GM19324 (cell line): Measurements from ENCODE around the gene IMMP2L.

Experiments
- ATAC-seq: cut with Tn5 transposase; IDR thresholded peaks from one replicate; pipeline ENCODE4 v1.9.1; 2021; ENCODE audit warnings: mild to moderate bottlenecking, moderate library complexity; ENCODE audit not compliant: unreplicated experiment, low FRiP score

The IMMP2L gene

GRCh38 chr7:111184987-111185386 is 377.3 kb downstream of the IMMP2L start:
- ATAC-seq = no peak

GRCh38 chr7:111183321-111183720 is 379.0 kb downstream of the IMMP2L start:
- ATAC-seq = no peak

DNA sequence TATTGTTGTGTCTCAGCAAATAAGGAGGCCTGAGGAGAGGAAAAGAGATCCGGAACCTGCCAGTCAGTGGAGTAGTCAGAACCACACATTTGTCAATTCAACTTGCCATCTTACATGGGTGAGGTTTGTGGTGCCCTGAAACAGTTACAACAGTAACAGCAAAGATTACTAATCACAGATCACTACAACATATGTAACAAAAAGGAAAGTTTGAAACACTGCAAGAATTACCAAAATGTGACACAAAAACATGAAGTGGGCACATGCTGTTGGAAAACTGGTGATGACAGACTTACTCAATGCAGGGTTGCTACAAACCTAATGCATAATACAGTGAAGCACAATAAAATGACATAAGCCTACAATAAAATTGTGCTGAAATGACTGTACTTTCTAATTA is 382.0 kb downstream of the IMMP2L start:
- no peak for ATAC-seq

DNA sequence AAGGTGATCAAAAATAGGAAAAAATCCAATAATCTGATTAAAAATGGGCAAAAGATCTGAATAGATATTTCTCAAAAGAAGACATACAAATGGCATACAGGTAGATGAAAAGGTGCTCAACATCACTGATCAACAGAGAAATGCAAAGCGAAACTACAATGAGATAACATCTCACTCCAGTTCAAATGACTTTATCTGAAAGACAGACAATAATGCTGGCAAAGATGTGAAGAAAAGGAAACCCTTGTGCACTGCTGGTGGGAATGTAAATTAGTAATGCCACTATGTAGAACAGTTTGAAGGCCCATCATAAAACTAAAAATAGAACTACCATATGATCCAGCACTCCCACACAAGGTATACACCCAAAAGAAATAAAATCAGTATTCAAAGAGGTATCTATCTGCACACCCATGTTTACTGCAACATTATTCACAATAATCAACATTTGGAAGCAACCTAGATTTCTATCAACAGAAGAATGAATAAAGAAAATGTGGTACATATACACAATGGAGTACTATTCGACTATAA is 386.3 kb downstream of the IMMP2L start:
- ATAC-seq = no peak

DNA sequence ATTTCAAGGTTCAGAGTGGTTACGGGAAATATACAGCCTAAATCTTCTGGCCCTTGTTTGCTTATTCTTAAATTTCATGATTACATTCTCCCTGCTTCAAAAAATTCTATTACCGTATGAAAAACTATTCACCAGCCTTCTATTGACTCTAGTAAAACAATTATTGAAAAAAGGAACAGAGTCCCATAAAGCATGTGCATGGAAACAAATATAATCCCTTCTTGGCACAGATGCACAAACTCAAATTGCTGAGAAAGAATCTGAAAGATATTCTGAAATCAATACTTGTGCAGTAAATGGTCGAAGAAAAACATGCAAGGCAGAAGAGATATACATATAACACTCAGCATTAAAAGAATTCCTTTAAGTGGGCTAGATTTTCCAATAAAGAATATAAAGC is 387.8 kb downstream of the IMMP2L start:
- no peak for ATAC-seq

DNA sequence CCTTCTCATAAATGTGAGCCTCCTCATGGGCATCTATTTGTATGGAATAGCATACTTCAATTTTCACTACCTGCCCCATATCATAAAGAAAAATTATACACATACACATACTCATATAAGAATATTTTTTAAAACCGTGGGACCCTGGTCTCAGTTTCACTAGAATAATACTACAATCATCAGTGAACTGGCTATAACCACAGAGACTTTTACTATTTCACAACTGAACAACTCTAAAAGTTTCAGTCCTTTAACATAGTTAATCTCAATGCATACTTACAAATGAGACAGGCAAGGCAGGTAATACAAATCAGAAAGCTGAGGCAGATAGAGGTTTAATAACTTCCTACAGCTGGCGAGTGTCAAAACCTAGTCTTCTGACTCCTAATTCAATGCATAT is 388.3 kb downstream of the IMMP2L start:
- ATAC-seq = no peak

DNA sequence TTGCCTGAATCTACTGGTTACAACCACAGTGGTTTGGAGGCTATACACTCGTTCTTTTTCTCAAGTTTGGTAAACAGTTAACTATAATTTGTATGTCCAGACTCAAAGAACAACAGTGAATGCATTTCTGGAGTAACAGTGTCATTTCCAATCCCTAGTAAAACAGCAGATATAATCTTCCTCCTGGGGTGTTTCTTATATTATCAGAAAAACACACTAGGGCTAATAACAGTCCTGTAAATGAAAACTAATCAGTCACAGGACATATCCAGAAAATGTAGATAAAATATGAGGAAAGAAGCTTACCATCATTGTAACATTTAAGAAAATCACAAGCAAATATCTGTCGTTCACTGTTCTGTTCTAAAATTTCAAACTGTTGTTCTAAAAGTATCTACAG is 388.8 kb downstream of the IMMP2L start:
- no peak for ATAC-seq

- no peak for ATAC-seq
Measured at GRCh38 chr7:111172564-111173257, 389.6 kb downstream of the IMMP2L start.

DNA sequence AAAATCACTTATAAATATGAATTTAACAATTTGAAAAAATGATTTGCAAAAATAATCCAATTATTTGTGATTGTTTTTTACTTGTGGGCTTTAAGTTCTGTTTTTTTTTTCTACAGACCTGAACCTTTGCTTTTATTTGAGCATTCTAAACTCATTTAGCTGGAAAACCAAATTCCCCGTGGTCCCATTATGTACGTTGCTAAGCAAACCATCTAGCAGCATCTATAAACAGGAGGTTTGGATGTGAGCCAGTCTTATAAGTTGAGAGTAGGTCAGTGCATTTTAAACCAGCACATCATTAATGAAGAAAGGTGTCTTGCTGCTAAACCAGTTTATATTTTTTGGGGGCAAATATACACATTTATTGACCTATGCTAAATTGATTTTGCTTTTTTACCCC is 394.1 kb downstream of the IMMP2L start:
- ATAC-seq = no peak

DNA sequence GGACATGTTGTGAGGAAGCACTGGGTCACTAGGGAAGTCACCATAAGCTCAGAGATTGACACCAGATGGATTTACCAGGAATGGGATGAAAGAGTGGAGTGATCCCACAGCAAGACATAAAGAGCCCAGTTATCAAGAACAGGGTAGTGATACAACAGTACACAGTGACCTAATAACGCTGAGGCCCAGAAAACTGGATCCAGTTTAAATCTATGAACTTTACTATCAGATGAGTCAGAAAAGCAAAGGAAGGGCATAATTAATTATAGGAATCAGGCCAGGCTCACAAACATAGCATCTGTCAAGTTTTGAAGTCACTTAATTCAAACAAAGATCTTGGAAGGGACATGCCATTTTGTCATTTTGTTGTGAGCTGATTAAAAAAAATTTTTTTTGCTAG is 397.9 kb downstream of the IMMP2L start:
- no peak for ATAC-seq

DNA sequence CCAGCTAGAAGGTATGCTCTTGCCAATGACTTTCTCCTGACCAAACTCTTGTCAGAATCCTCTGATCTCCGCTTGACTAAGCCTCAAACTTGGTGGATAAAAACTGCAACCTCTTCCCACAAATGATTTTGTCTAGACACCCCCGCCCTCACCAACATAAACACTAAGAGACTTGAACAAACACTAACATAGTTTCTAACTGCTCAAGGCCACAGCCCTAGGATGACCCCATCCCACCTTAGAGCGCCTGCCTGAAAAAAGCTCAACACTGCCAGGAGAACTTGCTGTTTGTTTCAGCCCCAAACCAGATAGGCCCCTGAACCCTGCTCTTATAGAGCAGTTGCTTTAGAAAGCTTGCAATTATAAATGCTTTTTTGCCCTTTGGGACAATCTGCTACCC is 399.6 kb downstream of the IMMP2L start:
- no peak for ATAC-seq

DNA sequence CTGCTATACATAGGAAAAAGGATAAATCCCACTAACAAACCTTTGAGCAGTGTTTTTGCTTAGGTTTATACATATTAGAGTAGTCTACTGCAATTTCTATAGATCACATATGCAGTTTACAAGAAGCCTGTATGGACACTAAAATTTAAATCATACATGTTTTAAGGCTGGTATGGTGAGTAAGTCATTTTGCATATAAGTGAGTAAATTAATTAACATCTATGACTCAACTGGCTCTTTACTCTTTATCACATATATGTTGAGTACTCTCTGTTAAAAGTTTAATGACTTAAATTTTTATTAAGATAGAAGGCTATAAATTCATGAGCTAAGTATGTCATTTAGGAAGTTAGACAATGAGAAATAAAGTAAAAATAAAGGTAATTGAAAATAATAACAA is 402.0 kb downstream of the IMMP2L start:
- no peak for ATAC-seq

- ATAC-seq = no peak
Measured at GRCh38 chr7:111159426-111159825, 402.9 kb downstream of the IMMP2L start.

- no peak for ATAC-seq
Measured at GRCh38 chr7:111150709-111151108, 411.6 kb downstream of the IMMP2L start.

- no peak for ATAC-seq
Measured at GRCh38 chr7:111147708-111148533, 414.4 kb downstream of the IMMP2L start.

DNA sequence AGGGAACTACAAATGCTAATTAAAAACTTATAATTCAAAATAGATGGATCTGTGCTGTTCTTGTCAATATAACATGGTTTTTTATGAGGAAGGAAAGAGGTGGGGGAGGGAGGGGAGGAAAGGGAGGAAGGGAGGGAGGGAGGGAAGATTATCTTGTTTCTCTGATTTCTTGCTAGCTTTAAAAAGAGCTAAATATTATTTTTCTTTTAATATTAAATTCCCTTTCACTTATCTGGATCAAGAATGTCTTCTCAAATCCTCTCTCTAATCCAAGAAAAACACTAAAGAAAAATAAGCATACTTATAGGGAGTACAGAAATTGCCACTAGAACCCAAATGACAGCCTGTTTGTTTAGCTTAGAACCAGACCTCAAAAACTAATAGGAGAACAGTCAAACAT is 416.2 kb downstream of the IMMP2L start:
- no peak for ATAC-seq

DNA sequence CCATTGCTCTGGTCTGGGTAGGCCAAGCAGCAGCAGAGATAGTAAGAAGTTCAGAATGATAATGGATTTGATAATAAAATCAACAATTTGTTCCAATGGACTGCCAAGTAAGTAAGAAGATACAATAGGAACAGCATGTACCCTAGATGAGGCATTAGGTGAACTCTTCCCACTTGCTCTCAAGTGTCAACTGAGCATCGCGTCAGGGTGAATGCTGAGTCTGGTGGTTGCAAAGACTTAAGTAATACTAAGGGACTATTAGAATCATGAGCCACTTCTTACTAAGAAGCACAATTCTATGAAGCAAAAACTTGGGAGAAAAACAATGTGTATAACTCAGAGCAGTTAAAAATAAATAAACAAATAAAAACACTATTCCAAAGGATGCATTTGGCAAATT is 416.8 kb downstream of the IMMP2L start:
- ATAC-seq = no peak

DNA sequence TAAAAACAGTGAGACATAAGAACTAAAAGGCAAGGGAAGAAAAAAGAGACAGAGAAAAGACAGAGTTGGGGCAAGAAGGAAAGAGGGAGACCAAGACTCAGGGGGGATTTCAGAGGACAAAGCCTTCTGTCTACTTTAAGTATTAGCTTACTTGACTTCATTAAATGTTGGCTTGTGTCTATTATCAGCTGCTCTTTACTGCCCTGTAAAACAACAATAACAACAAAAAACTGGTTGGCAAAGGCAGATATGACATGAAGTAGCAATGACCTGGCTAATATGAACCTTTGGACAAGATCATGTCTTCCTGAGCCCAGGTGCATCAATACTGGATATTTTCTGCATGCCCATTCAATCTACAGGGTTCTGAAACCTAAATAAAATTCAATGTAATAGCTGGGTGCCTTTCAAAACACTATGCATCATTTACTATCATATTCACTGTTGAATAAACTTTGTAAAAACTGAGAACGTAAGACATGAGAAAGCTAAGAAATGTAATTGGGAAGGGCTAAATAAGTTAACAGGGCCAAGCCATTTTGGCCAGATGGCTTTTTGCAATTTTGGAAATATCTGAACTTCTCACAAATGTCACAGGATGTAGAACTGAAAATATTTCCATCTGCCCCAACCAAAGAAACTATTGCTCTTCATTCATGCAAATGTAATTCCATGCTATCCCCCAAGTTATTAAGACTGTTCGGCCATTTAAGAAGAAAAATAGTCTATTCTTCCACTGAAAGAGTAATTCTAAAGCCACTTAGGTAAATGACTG is 422.0 kb downstream of the IMMP2L start:
- no peak for ATAC-seq

DNA sequence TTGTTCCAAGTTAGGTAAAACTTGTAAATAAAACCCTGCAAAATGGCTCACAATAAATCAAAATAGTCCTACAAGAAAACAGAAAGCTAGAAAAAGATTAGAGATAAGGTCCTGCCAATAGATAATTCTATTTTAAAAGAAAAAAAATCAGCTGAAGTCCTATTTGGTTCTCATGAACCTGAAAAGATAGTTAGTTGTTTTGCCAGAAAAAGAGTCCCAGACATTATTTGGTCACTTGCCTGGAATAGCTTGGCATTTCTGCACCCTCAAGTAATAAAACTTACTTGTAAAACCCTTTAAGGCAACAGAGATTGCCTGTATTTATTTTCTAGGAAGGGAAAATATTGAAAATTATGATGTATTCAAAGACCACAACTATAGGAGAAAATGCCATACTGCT is 423.7 kb downstream of the IMMP2L start:
- no peak for ATAC-seq

GRCh38 chr7:111138193-111138569 is 424.1 kb downstream of the IMMP2L start:
- ATAC-seq = peak; percentile 88
